K562 (cell line): ENCODE measurements around the gene BRCA1. TPM values are rescaled to one million over a fixed set of nuclear protein-coding genes. Genes with fewer than 3 reads are reported as not detected.

Experiments
- ARNT ChIP-seq, 2 experiments: fragments of 450-650 bp; IDR thresholded peaks; 2 replicates each; pipeline ENCODE4 v1.6.1; 2016; ENCODE audit warnings: mild to moderate bottlenecking in 1 of 2
- CEBPG ChIP-seq, 3 experiments: fragments of 200-800 bp in 1 of 3; sonication (Bioruptor generic) in 1 of 3; sonication (generic) in 1 of 3; formaldehyde crosslinking in 1 of 3; IDR thresholded peaks in 2 of 3; conservative IDR thresholded peaks in 1 of 3; 2 replicates each; pipeline versions ENCODE4 v1.6.1 to v1.8.0; 2016 to 2022; ENCODE audit warnings: missing compliant biosample characterization in 2 of 3, missing genetic modification characterization in 2 of 3, mild to moderate bottlenecking in 1 of 3, missing genetic modification reagents in 1 of 3
- EP300 ChIP-seq: IDR thresholded peaks from 2 replicates; pipeline ENCODE4 v1.6.1; 2012; ENCODE audit warnings: low read length, improper control_type of control experiment
- HDAC3 ChIP-seq: fragments of 450-650 bp; IDR thresholded peaks from 2 replicates; pipeline ENCODE4 v1.6.1; 2018; ENCODE audit warnings: borderline replicate concordance, mild to moderate bottlenecking, moderate library complexity; ENCODE audit not compliant: partially characterized antibody
- HDAC8 ChIP-seq: fragments of 450-650 bp; IDR thresholded peaks from 2 replicates; pipeline ENCODE4 v1.6.1; 2016; ENCODE audit warnings: mild to moderate bottlenecking, missing genetic modification characterization, moderate library complexity, missing compliant biosample characterization
- KAT8 ChIP-seq: fragments of 450-650 bp; IDR thresholded peaks from 2 replicates; pipeline ENCODE4 v1.6.1; 2016; ENCODE audit warnings: low read depth, mild to moderate bottlenecking
- KDM5B ChIP-seq: fragments of 200-600 bp; sonication (generic); IDR thresholded peaks from 2 replicates; pipeline ENCODE4 v1.6.1; 2012; ENCODE audit warnings: low read depth, mild to moderate bottlenecking, moderate library complexity, low read length, control low read depth, inconsistent platforms; ENCODE audit not compliant: insufficient replicate concordance
- MXI1 ChIP-seq: IDR thresholded peaks from 2 replicates; pipeline ENCODE4 v1.6.1; 2011; ENCODE audit warnings: low read depth, mild to moderate bottlenecking, improper control_type of control experiment, low read length
- NFIC ChIP-seq: fragments of 450-650 bp; IDR thresholded peaks from 2 replicates; pipeline ENCODE4 v1.6.1; 2017; ENCODE audit warnings: mild to moderate bottlenecking, inconsistent platforms
- SMC3 ChIP-seq: conservative IDR thresholded peaks from 2 replicates; pipeline ENCODE4 v1.6.1; 2011; ENCODE audit warnings: low read depth, low read length, improper control_type of control experiment; ENCODE audit not compliant: insufficient read depth
- polyA plus RNA-seq, 8 experiments: library from polyadenylated mRNA; depleted of rRNA in 4 of 8; stranded (reverse) in 5 of 8; unstranded in 3 of 8; fragments of >200 nt; fragmentation: Nextera tagmentation in 2 of 8; fragmentation: Illumina TruSeq in 1 of 8; extraction: Ambion mirVana in 2 of 8; extraction: Trizol in 1 of 8; gene quantifications; 2 replicates each; pipeline versions ENCODE4 v1.2.1 to v1.2.3, GENCODE V29; 2011 to 2014; ENCODE audit warnings: inconsistent platforms in 1 of 8, missing spikeins in 1 of 8
- total RNA-seq, 7 experiments: library from RNA; depleted of rRNA in 6 of 7; stranded (reverse); fragments of >200 nt in 6 of 7; fragmentation: Illumina TruSeq in 2 of 7; extraction: Trizol in 2 of 7; gene quantifications; 2 replicates each; pipeline versions ENCODE4 v1.2.1 to v1.2.3, GENCODE V29; 2011 to 2021; ENCODE audit warnings: low replicate concordance in 1 of 7
- TF ChIP-seq, protein P1 (sequence below), 2 experiments: fragments of 450-650 bp; conservative IDR thresholded peaks; 2 replicates each; pipeline ENCODE4 v1.6.1; 2017; ENCODE audit warnings: mild to moderate bottlenecking in 2 of 2, moderate library complexity in 2 of 2
- TF ChIP-seq, protein P2 (sequence below): fragments of 450-650 bp; IDR thresholded peaks from 2 replicates; pipeline ENCODE4 v1.6.1; 2017; ENCODE audit warnings: antibody characterized with exemption, mild to moderate bottlenecking
- TF ChIP-seq, protein P3 (sequence below): fragments of 250-450 bp; sonication (Bioruptor Pico); IDR thresholded peaks from 2 replicates; pipeline ENCODE4 v1.8.0; 2021; ENCODE audit warnings: mild to moderate bottlenecking, moderate library complexity
- TF ChIP-seq, protein P4 (sequence below), 2 experiments: fragments of 150-350 bp in 1 of 2; IDR thresholded peaks; 2 replicates each; pipeline ENCODE4 v1.6.1; 2012 to 2016; ENCODE audit warnings: low read depth in 2 of 2, low read length in 2 of 2, mild to moderate bottlenecking in 1 of 2, moderate library complexity in 1 of 2

Gene BRCA1
- total and polyA plus RNA-seq, 9 of the 15 experiments (the other 6 are each of a cell fraction or from before 2014, with no cell fraction given), result 25.9 to 95.3 (median 62.3) TPM

DNA sequence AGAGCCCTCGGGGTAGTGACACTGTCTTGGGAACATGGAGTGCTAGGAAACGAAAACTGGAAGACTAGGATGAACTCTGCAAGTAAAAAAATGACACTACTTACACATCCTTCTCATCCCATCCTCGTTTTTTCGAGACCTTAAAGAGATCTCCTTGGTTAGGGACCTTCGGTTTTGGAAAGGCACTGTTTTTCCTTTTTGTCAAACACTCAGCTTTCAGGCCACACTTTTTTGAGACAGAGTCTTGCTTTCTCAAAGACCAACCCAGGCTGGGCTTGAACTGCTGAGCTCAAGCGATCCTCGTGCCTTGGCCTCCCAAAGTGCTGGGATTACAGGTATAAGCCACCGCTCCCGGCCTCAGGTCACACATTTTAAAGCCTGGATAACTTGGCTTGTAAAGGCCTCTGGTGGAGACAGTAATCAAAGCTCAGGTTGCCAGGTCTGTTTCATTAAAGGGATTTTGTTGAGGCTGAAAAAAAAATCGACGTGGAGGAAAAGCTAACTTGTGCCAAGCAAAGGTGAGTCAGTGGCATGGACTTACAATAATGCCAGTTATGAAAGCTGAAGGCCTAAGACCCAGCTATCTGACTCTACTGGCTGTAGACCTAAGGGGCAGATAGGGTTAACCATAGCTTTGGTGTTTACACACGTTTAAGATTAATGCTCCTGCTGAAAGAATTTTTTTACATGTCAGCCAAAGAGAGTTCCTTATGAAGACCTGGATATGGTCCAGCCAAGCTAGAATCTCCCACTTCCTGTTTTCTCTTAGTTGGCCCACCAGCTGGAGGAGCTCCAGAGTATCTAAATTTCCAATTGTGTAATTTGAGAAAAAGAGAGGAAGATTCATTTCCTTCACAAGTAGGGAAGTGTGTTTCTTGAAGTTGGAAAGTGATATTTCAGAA is 46.7 kb upstream of the BRCA1 start (continued):
- TF ChIP-seq CEBPG (CRISPR knock-in tag; IDR thresholded peaks at IDR 0.05), result no peak
- peak in 1 of 2 experiments; percentile 45; a peak in 1 of 4 replicates for TF ChIP-seq CEBPG (tag; conservative IDR thresholded peaks at IDR 0.05 in 1 of 2, IDR thresholded peaks at IDR 0.05 in 1 of 2)
- no peak for TF ChIP-seq HDAC8 (tag)
- TF ChIP-seq ARNT (IDR thresholded peaks at IDR 0.05), result 0 out of 4 replicates have a peak, but pooled peaks of 1 of the 2 experiments have one; percentile 9
- no peak for TF ChIP-seq SMC3
- TF ChIP-seq MXI1, result no peak
- TF ChIP-seq, protein P1, sequence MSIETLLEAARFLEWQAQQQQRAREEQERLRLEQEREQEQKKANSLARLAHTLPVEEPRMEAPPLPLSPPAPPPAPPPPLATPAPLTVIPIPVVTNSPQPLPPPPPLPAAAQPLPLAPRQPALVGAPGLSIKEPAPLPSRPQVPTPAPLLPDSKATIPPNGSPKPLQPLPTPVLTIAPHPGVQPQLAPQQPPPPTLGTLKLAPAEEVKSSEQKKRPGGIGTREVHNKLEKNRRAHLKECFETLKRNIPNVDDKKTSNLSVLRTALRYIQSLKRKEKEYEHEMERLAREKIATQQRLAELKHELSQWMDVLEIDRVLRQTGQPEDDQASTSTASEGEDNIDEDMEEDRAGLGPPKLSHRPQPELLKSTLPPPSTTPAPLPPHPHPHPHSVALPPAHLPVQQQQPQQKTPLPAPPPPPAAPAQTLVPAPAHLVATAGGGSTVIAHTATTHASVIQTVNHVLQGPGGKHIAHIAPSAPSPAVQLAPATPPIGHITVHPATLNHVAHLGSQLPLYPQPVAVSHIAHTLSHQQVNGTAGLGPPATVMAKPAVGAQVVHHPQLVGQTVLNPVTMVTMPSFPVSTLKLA (conservative IDR thresholded peaks at IDR 0.05), result peak in 1 of 2 experiments; percentile 37; a peak in 2 of 4 replicates
- peak; percentile 5 for TF ChIP-seq HDAC3
- TF ChIP-seq, protein P2, sequence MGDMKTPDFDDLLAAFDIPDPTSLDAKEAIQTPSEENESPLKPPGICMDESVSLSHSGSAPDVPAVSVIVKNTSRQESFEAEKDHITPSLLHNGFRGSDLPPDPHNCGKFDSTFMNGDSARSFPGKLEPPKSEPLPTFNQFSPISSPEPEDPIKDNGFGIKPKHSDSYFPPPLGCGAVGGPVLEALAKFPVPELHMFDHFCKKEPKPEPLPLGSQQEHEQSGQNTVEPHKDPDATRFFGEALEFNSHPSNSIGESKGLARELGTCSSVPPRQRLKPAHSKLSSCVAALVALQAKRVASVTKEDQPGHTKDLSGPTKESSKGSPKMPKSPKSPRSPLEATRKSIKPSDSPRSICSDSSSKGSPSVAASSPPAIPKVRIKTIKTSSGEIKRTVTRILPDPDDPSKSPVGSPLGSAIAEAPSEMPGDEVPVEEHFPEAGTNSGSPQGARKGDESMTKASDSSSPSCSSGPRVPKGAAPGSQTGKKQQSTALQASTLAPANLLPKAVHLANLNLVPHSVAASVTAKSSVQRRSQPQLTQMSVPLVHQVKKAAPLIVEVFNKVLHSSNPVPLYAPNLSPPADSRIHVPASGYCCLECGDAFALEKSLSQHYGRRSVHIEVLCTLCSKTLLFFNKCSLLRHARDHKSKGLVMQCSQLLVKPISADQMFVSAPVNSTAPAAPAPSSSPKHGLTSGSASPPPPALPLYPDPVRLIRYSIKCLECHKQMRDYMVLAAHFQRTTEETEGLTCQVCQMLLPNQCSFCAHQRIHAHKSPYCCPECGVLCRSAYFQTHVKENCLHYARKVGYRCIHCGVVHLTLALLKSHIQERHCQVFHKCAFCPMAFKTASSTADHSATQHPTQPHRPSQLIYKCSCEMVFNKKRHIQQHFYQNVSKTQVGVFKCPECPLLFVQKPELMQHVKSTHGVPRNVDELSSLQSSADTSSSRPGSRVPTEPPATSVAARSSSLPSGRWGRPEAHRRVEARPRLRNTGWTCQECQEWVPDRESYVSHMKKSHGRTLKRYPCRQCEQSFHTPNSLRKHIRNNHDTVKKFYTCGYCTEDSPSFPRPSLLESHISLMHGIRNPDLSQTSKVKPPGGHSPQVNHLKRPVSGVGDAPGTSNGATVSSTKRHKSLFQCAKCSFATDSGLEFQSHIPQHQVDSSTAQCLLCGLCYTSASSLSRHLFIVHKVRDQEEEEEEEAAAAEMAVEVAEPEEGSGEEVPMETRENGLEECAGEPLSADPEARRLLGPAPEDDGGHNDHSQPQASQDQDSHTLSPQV, result peak; percentile 51; the same call in 1 of the 2 replicates
- TF ChIP-seq, protein P3, sequence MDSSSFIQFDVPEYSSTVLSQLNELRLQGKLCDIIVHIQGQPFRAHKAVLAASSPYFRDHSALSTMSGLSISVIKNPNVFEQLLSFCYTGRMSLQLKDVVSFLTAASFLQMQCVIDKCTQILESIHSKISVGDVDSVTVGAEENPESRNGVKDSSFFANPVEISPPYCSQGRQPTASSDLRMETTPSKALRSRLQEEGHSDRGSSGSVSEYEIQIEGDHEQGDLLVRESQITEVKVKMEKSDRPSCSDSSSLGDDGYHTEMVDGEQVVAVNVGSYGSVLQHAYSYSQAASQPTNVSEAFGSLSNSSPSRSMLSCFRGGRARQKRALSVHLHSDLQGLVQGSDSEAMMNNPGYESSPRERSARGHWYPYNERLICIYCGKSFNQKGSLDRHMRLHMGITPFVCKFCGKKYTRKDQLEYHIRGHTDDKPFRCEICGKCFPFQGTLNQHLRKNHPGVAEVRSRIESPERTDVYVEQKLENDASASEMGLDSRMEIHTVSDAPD, result peak; percentile 59; the same call in 1 of the 2 replicates
- TF ChIP-seq KAT8, result no peak
- TF ChIP-seq, protein P4, sequence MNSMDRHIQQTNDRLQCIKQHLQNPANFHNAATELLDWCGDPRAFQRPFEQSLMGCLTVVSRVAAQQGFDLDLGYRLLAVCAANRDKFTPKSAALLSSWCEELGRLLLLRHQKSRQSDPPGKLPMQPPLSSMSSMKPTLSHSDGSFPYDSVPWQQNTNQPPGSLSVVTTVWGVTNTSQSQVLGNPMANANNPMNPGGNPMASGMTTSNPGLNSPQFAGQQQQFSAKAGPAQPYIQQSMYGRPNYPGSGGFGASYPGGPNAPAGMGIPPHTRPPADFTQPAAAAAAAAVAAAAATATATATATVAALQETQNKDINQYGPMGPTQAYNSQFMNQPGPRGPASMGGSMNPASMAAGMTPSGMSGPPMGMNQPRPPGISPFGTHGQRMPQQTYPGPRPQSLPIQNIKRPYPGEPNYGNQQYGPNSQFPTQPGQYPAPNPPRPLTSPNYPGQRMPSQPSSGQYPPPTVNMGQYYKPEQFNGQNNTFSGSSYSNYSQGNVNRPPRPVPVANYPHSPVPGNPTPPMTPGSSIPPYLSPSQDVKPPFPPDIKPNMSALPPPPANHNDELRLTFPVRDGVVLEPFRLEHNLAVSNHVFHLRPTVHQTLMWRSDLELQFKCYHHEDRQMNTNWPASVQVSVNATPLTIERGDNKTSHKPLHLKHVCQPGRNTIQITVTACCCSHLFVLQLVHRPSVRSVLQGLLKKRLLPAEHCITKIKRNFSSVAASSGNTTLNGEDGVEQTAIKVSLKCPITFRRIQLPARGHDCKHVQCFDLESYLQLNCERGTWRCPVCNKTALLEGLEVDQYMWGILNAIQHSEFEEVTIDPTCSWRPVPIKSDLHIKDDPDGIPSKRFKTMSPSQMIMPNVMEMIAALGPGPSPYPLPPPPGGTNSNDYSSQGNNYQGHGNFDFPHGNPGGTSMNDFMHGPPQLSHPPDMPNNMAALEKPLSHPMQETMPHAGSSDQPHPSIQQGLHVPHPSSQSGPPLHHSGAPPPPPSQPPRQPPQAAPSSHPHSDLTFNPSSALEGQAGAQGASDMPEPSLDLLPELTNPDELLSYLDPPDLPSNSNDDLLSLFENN (IDR thresholded peaks at IDR 0.05; ENCODE audit: low read depth in 2 of 2, low read length in 2 of 2), result no peak
- peak; percentile 25 for TF ChIP-seq KDM5B
- TF ChIP-seq EP300, result 0 out of 2 replicates have a peak, but pooled peaks have one; percentile 30
- peak; percentile 80 for TF ChIP-seq NFIC
